GM18505 (cell line): Measurements from ENCODE around the gene SHB.

Experiments used
- ATAC-seq: cut with Tn5 transposase; IDR thresholded peaks from one replicate; pipeline ENCODE4 v1.9.1; 2021; ENCODE audit not compliant: unreplicated experiment
- POLR2A ChIP-seq: IDR thresholded peaks from 4 replicates; pipeline ENCODE4 v1.6.1; 2011; ENCODE audit warnings: borderline replicate concordance; ENCODE audit not compliant: insufficient read depth, insufficient read length; ENCODE audit errors: extremely low read depth

SHB gene

DNA sequence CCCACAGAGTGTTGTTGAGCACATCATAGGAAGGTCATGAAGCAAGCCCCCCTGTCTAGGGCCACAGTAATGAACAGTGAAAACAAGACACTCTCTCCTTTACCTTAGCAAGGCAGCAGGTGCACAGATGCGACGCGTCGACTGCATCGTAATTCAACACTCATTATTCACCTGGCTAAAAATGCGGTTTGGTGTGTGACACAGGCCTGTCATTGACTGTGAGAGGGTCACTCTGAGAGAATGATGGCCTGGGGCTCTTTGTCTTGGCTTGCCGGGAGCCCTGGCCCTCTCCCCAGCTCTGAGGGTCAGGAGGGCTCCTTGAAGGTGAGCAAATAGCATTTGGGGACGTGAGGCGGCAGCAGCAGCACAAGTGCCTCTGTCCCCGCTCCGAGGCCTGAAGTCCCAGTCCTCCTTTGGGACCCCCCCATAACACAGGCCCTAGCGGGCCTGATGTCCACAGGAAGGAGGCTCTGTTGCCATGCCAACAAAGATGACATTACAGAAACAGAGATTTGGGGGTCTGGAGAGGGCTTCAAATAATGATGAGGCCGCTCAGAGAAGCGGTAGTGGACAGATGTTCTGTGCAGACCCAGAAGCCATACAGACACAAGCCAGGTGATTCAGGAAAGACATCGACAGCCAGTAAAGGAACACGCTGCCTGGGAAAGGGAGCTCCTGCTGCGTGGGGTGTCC lies 46.7 kb downstream of the SHB start:
- ATAC-seq = no peak
- TF ChIP-seq POLR2A = no peak

DNA sequence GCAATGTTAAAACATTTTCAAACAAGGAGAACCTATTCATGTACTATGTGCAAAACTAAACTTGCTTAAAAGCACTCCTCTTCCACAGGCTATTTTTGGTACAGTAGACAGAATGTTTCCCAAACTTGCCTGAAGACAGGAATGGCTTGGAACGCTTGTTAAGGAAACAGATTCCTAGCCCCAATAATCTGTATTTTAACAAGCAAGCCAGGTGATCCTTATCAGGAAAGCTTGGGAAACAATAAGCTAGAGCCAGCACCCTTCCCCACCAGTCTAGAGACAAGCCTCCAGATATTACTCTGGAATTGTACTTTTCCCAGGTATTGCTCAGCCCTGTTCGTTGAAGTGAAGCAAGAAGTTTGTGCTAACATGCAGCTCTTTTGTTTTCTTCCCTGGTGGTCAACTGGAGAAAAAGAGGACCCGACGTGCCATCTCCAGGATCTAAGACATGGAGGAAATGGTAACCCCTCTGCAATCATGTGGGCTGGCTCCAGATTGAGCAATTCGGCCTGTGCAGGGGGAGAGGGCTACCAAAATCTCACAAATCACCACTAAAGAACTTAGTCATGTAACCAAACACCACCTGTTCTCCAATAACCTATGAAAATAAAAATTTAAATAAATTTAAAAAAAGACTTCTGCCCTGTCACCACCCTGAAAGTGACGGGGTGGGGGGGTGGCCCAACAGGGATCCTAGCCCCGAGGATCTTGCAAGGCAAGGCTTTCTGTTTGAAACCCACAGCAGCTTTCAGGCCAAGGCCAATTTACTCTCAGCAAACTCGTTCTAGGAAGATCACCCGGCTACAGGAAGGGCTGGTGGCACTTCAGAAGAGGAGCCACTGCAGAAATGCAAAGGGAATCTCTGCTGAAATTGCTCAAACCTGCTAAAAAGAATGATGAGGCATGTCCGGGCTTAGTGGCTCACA lies 48.6 kb downstream of the SHB start:
- TF ChIP-seq POLR2A = no peak
- no peak for ATAC-seq

GRCh38 chr9:38019731-38020130 lies 49.3 kb downstream of the SHB start:
- no peak for ATAC-seq
- no peak for TF ChIP-seq POLR2A

- ATAC-seq = no peak
- no peak for TF ChIP-seq POLR2A
These were observed 49.9 kb downstream of the SHB start for GRCh38 chr9:38018958-38019602.

DNA sequence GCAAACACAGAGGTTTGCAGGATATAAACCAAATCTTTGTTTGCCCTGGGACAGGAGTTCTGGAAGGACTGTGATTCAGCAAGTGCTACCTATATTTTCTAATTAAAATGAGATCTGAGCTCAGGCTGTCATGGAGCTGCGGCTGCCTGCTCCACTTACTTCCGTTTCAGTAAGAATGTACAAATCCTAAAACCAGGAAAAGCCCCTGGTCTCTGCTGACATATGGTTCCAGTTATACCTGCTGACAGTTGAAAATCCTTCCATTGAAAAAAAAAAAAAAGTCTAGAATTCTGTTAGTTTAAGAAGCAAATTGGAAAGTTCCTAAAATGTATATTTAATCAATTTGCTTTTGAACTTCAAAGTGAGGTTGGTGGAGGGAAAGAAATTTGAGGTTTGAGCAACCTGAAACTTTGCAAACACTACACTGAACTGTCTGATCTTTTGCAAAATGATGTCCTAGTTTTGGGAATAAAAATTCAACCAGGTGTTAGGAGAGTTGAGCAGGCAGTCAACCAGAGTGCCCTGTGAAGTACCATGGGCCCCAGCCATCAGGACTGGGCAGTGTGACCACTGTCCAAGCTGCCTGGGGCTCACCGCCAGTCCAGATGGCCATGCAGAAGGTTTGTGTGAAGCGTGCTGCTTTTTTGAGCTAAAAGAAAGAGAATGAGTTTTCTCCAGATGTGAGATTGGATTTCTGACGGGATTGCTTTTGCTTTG lies 50.6 kb downstream of the SHB start:
- no peak for TF ChIP-seq POLR2A
- no peak for ATAC-seq

DNA sequence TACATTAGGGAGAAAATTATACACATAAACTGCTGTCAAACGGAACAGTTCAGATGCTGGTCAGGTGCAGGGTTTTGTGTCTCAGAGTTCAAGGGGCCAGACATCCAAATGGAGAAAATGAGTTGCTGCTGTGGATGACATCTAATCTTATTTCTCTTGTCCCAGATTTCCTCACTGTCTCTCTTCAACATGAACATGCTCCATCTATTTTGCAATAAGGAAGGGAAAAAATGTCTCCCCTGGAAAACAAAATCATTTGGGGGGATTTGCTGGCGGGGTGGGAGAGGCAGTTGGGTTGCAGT lies 51.2 kb downstream of the SHB start:
- no peak for TF ChIP-seq POLR2A
- ATAC-seq = no peak

DNA sequence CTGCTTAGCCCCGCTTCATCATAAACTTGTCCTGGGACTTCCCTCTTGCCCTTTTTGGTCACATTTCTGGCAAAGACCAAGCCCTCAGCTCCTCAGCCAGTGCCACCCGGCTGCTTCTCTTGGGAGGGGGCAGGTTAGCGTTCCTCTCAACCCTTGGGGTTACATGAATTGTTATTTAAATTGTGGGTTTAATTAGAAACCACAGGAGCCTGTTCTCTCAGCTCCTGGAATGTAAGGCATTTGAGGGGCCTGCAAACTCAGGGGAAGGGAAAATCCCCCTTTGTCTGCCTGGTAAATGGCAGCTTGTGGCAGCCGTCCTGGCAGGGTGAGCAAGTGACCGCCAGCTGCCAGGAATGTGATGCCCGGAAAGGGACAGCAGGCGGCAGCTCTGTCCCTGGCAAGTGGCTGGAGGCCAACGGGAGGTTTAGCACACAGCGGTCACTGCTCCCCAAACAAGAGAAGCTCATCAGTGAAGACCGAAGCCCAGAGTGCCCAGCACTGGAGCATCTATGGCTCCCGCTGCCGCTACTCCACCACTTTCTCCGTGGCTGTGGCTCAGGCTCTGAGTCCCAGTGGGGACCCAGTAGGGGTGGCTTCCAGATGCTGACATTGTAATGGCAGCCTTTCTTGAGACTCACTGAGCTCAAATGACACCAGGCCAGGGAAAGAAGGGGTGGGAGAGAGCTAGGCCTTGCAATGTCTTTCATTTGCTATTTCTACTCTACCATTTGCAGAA lies 51.7 kb downstream of the SHB start:
- TF ChIP-seq POLR2A = no peak
- ATAC-seq = no peak

GRCh38 chr9:38016375-38017135 lies 52.5 kb downstream of the SHB start:
- no peak for ATAC-seq
- TF ChIP-seq POLR2A = no peak

DNA sequence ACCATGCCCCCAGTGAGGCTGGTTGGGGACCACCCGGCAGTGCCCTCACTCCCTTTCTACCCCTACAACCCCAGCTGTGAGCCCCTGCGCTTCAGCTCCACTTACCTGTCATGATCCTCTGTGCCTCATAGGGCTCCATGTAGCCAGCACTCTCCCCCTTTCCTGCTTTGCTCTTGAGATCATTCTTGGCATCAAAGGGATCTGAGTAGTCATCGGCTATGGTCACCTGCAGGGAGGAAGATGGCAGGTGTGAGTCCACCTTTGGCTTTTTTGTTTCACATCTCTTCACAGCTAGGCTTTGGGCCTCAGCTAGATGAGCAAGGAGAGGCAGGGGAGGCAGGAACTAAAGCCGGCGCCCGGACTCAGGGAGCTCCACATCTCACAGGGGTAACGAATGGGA lies 53.1 kb downstream of the SHB start:
- no peak for TF ChIP-seq POLR2A
- no peak for ATAC-seq

GRCh38 chr9:38015266-38015665 lies 53.8 kb downstream of the SHB start:
- TF ChIP-seq POLR2A = no peak

GRCh38 chr9:38012767-38013450 lies 56.1 kb downstream of the SHB start:
- ATAC-seq = no peak
- TF ChIP-seq POLR2A = no peak

More at GRCh38 chr9:38015266-38015665, 53.8 kb downstream of the SHB start:
- no peak for ATAC-seq
